AG04450 (cell line): ENCODE measurements around the gene CD1B. TPM values are rescaled to one million over a fixed set of nuclear protein-coding genes. Genes with fewer than 3 reads are reported as not detected.

Source experiments
- CTCF ChIA-PET: fragments of 300-600, 350-600 bp; formaldehyde crosslinking; extraction: SDS; loops from one replicate; lab custom pipeline; 2022; ENCODE audit warnings: antibody characterized with exemption, inconsistent platforms; lab: Charles Lee
- POLR2A ChIA-PET: fragments of 350-600 bp; formaldehyde crosslinking; extraction: SDS; loops from one replicate; lab custom pipeline; 2021; ENCODE audit warnings: antibody characterized with exemption, inconsistent platforms; lab: Yijun Ruan, JAX
- DNase-seq: peaks from one replicate; pipeline ENCODE4 v3.0.0-alpha.2; 2011; ENCODE audit warnings: low read depth, low spot score
- H3K27ac ChIP-seq: one replicate; pipeline ENCODE4 v1.5.1; 2012; ENCODE audit warnings: low read depth, low read length, control low read depth
- H3K27me3 ChIP-seq: one replicate; pipeline ENCODE4 v1.6.0; 2012; ENCODE audit warnings: low read length; ENCODE audit not compliant: control insufficient read depth, insufficient read depth
- H3K4me3 ChIP-seq: 2 replicates; pipeline ENCODE4 v1.5.1; 2011; ENCODE audit warnings: mild to moderate bottlenecking, low read depth, low read length, control low read depth
- H3K9me3 ChIP-seq: 2 replicates; pipeline ENCODE4 v1.5.1; 2012; ENCODE audit warnings: low read length; ENCODE audit not compliant: control insufficient read depth, insufficient read depth
- CTCF ChIP-seq: IDR thresholded peaks from 2 replicates; pipeline ENCODE4 v1.5.1; 2011; ENCODE audit warnings: low read depth, low read length, control low read depth, inconsistent platforms
- polyA plus RNA-seq: library from polyadenylated mRNA; depleted of rRNA; stranded (reverse); fragments of >200 nt; gene quantifications from 2 replicates; pipeline ENCODE4 v1.2.3, GENCODE V29; 2011

The CD1B gene
- polyA plus RNA-seq, 1 experiment, result not detected

GRCh38 chr1:158362941-158363340 lies 31.6 kb upstream of the CD1B start:
- ChIA-PET POLR2A (no interaction called here), CTCF (no interaction called here)
- no peaks in the 10 kb centered on the region for H3K27me3 ChIP-seq
- H3K9me3 ChIP-seq, result no peaks in the 10 kb centered on the region
- no peak overlapping the region for H3K4me3 ChIP-seq
- H3K27ac ChIP-seq, result no peak overlapping the region
- no peak for TF ChIP-seq CTCF
- DNase-seq, result no peak

GRCh38 chr1:158362482-158362881 lies 31.2 kb upstream of the CD1B start:
- Histone ChIP-seq H3K4me3 (no peak overlapping the region), H3K27ac (no peak overlapping the region), H3K9me3 (no peaks in the 10 kb centered on the region), H3K27me3 (no peaks in the 10 kb centered on the region)
- ChIA-PET POLR2A (no interaction called here), CTCF (no interaction called here)
- DNase-seq, result no peak
- no peak for TF ChIP-seq CTCF

GRCh38 chr1:158357441-158357840 lies 26.1 kb upstream of the CD1B start:
- no peaks in the 10 kb centered on the region for H3K27me3 ChIP-seq
- TF ChIP-seq CTCF, result no peak
- peaks cover 4% of the 10 kb centered on the region; the same call in 1 of the 2 replicates for H3K9me3 ChIP-seq
- no peak overlapping the region for H3K4me3 ChIP-seq
- no peak for DNase-seq
- ChIA-PET CTCF (no interaction called here), POLR2A (no interaction called here)
- H3K27ac ChIP-seq, result no peak overlapping the region

GRCh38 chr1:158356616-158357015 lies 25.3 kb upstream of the CD1B start:
- POLR2A ChIA-PET, result no interaction called here

GRCh38 chr1:158355773-158356285 lies 24.5 kb upstream of the CD1B start:
- no peak overlapping the region for H3K27ac ChIP-seq
- no peak for DNase-seq
- ChIA-PET POLR2A (no interaction called here), CTCF (no interaction called here)
- no peaks in the 10 kb centered on the region for H3K27me3 ChIP-seq
- no peak for TF ChIP-seq CTCF
- peaks cover 9% of the 10 kb centered on the region for H3K9me3 ChIP-seq
- no peak overlapping the region for H3K4me3 ChIP-seq

More at GRCh38 chr1:158356616-158357015, 25.3 kb upstream of the CD1B start:
- CTCF ChIA-PET, result no interaction called here
- Histone ChIP-seq H3K27ac (no peak overlapping the region), H3K27me3 (no peaks in the 10 kb centered on the region), H3K4me3 (no peak overlapping the region), H3K9me3 (peaks cover 4% of the 10 kb centered on the region; the same call in 1 of the 2 replicates)
- no peak for TF ChIP-seq CTCF
- no peak for DNase-seq
